GM12878 (cell line): ENCODE results near the gene SEMA3A. TPM values are rescaled to one million over a fixed set of nuclear protein-coding genes. Genes with fewer than 3 reads are reported as not detected.

Experiments
- CBFB ChIP-seq: IDR thresholded peaks from 2 replicates; pipeline ENCODE4 v1.6.1; 2016; ENCODE audit warnings: antibody characterized with exemption, low read depth
- CREM ChIP-seq: IDR thresholded peaks from 2 replicates; pipeline ENCODE4 v1.6.1; 2014; ENCODE audit warnings: antibody characterized with exemption, low read depth
- EP300 ChIP-seq, 2 experiments: fragments of 150-350 bp in 1 of 2; IDR thresholded peaks; 2 replicates each; pipeline ENCODE4 v1.6.1; 2011 to 2012; ENCODE audit warnings: low read depth in 2 of 2, low read length in 2 of 2, borderline replicate concordance in 1 of 2, improper control_type of control experiment in 1 of 2, inconsistent platforms in 1 of 2; ENCODE audit not compliant: control insufficient read depth in 1 of 2
- FOXM1 ChIP-seq: IDR thresholded peaks from 2 replicates; pipeline ENCODE4 v1.6.1; 2012; ENCODE audit warnings: low read depth, mild to moderate bottlenecking, inconsistent platforms, low read length, moderate library complexity
- GABPA ChIP-seq: IDR thresholded peaks from 2 replicates; pipeline ENCODE4 v1.6.1; 2014; ENCODE audit warnings: antibody characterized with exemption, low read depth, mild to moderate bottlenecking, inconsistent platforms
- HDGF ChIP-seq: fragments of 450-650 bp; IDR thresholded peaks from 2 replicates; pipeline ENCODE4 v1.6.1; 2016; ENCODE audit warnings: antibody characterized with exemption
- IKZF1 ChIP-seq: fragments of 450-650 bp; conservative IDR thresholded peaks from 2 replicates; pipeline ENCODE4 v1.6.1; 2017; ENCODE audit warnings: antibody characterized with exemption, mild to moderate bottlenecking
- MLLT1 ChIP-seq: fragments of 450-650 bp; IDR thresholded peaks from 2 replicates; pipeline ENCODE4 v1.6.1; 2016; ENCODE audit warnings: mild to moderate bottlenecking
- MYB ChIP-seq: fragments of 150-350 bp; IDR thresholded peaks from 2 replicates; pipeline ENCODE4 v1.6.1; 2014; ENCODE audit warnings: mild to moderate bottlenecking, low read depth, low read length, borderline replicate concordance
- NR2F1 ChIP-seq: fragments of 450-650 bp; conservative IDR thresholded peaks from 2 replicates; pipeline ENCODE4 v1.6.1; 2017; ENCODE audit warnings: mild to moderate bottlenecking
- PML ChIP-seq: IDR thresholded peaks from 2 replicates; pipeline ENCODE4 v1.6.1; 2012; ENCODE audit warnings: low read length, inconsistent platforms
- RBBP5 ChIP-seq: fragments of 200-600 bp; sonication (generic); conservative IDR thresholded peaks from 2 replicates; pipeline ENCODE4 v1.6.1; 2016
- SMAD5 ChIP-seq: IDR thresholded peaks from 2 replicates; pipeline ENCODE4 v1.6.1; 2016; ENCODE audit warnings: antibody characterized with exemption, low read depth
- USF1 ChIP-seq: IDR thresholded peaks from 2 replicates; pipeline ENCODE4 v1.6.1; 2011; ENCODE audit warnings: borderline replicate concordance, low read depth, mild to moderate bottlenecking, moderate library complexity, mixed read lengths, low read length; ENCODE audit not compliant: insufficient read depth; ENCODE audit errors: extremely low read length
- YBX1 ChIP-seq: fragments of 450-650 bp; IDR thresholded peaks from 2 replicates; pipeline ENCODE4 v1.6.1; 2016; ENCODE audit warnings: antibody characterized with exemption
- ZBTB40 ChIP-seq: fragments of 450-650 bp; IDR thresholded peaks from 2 replicates; pipeline ENCODE4 v1.6.1; 2016; ENCODE audit warnings: mild to moderate bottlenecking, moderate library complexity, borderline replicate concordance
- ZNF207 ChIP-seq: fragments of 450-650 bp; IDR thresholded peaks from 2 replicates; pipeline ENCODE4 v1.6.1; 2014; ENCODE audit warnings: antibody characterized with exemption, mild to moderate bottlenecking, borderline replicate concordance
- ZNF592 ChIP-seq: fragments of 450-650 bp; IDR thresholded peaks from 2 replicates; pipeline ENCODE4 v1.6.1; 2017; ENCODE audit warnings: mild to moderate bottlenecking, moderate library complexity
- ZNF622 ChIP-seq: fragments of 450-650 bp; IDR thresholded peaks from 2 replicates; pipeline ENCODE4 v1.6.1; 2017; ENCODE audit warnings: mild to moderate bottlenecking, inconsistent platforms
- polyA plus RNA-seq, 11 experiments: library from polyadenylated mRNA; depleted of rRNA in 4 of 11; unstranded in 6 of 11; stranded (reverse) in 5 of 11; fragments of >200 nt; fragmentation: Nextera tagmentation in 4 of 11; fragmentation: Illumina TruSeq in 1 of 11; extraction: Ambion mirVana in 4 of 11; extraction: Trizol in 1 of 11; gene quantifications; 1 replicate in 1 of 11; 2 replicates in 10 of 11; pipeline versions ENCODE4 v1.2.1 to v1.2.3, GENCODE V29; 2011 to 2016; ENCODE audit warnings: inconsistent platforms in 2 of 11, missing spikeins in 2 of 11, low read depth in 1 of 11
- total RNA-seq, 4 experiments: library from RNA; depleted of rRNA in 3 of 4; stranded (reverse); fragments of >200 nt in 3 of 4; fragmentation: Illumina TruSeq in 1 of 4; extraction: Trizol in 1 of 4; gene quantifications; 2 replicates each; pipeline versions ENCODE4 v1.2.1 to v1.2.3, GENCODE V29; 2013 to 2021
- TF ChIP-seq, protein P1 (sequence below): IDR thresholded peaks from 2 replicates; pipeline ENCODE4 v1.6.1; 2011; ENCODE audit warnings: low read depth, mild to moderate bottlenecking, low read length, moderate library complexity, borderline replicate concordance; ENCODE audit errors: extremely low read depth

SEMA3A gene
- total and polyA plus RNA-seq, 10 of the 15 experiments (the other 5 are each of a cell fraction or from before 2014, with no cell fraction given), result 0.01 to 3.3 (median 0.24) TPM

DNA sequence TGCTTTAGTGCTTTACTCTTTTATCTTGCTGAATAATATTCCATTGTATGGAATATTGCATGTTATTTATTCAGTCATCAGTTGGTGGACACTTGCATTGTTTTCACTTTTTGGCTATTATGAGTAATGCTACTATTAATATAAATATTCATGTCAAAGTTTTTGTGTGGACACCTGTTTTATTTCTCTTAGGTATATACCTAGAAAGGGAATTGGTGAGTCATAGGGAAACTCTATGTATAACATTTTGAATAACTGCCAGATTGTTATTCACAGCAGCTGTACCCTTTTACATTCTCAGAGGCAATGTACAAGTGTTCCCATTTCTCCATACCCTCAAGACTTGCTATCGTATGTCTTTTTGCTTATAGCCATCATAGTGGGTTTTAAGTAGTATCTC is 268.7 kb downstream of the SEMA3A start (continued):
- TF ChIP-seq ZNF592, result no peak
- no peak for TF ChIP-seq USF1
- TF ChIP-seq EP300 (IDR thresholded peaks at IDR 0.05; ENCODE audit: borderline replicate concordance in 1 of 2, control insufficient read depth in 1 of 2, low read depth in 2 of 2, low read length in 2 of 2), result no peak; a peak in 1 of 4 replicates
- TF ChIP-seq HDGF, result no peak
- TF ChIP-seq RBBP5, result no peak
- no peak for TF ChIP-seq YBX1
- TF ChIP-seq ZBTB40, result no peak
- TF ChIP-seq IKZF1, result no peak
- TF ChIP-seq ZNF622, result no peak
- TF ChIP-seq, protein P1, sequence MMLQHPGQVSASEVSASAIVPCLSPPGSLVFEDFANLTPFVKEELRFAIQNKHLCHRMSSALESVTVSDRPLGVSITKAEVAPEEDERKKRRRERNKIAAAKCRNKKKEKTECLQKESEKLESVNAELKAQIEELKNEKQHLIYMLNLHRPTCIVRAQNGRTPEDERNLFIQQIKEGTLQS, result no peak
- TF ChIP-seq CBFB, result no peak
- no peak for TF ChIP-seq NR2F1
- TF ChIP-seq MYB, result no peak
- peak; percentile 36; the same call in 1 of the 2 replicates for TF ChIP-seq CREM
- no peak for TF ChIP-seq MLLT1
- TF ChIP-seq GABPA, result 0 out of 2 replicates have a peak, but pooled peaks have one; percentile 21
- no peak for TF ChIP-seq ZNF207
- TF ChIP-seq FOXM1, result peak; percentile 72; the same call in 1 of the 2 replicates
- no peak for TF ChIP-seq SMAD5
- TF ChIP-seq PML, result no peak
